K562 (cell line): ENCODE data around the gene SHISA6.

ENCODE experiments used
- BHLHE40 ChIP-seq: IDR thresholded peaks from 2 replicates; pipeline ENCODE4 v1.6.1; 2011; ENCODE audit warnings: low read length, improper control_type of control experiment
- MAZ ChIP-seq, 2 experiments: fragments of 450-650 bp in 1 of 2; sonication (generic) in 1 of 2; formaldehyde crosslinking; IDR thresholded peaks in 1 of 2; conservative IDR thresholded peaks in 1 of 2; 2 replicates each; pipeline versions ENCODE4 v1.4.0 to v1.5.0; 2020; ENCODE audit warnings: mild to moderate bottlenecking in 1 of 2, missing genetic modification reagents in 1 of 2
- NFYB ChIP-seq: IDR thresholded peaks from 2 replicates; pipeline ENCODE4 v1.6.1; 2011; ENCODE audit warnings: mild to moderate bottlenecking, moderate library complexity; ENCODE audit not compliant: insufficient read length; ENCODE audit errors: extremely low read depth
- SRSF9 ChIP-seq: fragments of 200-400 bp; formaldehyde crosslinking; IDR thresholded peaks from 2 replicates; pipeline ENCODE4 v1.6.1; 2017; ENCODE audit warnings: low read depth, low read length, borderline replicate concordance
- ZNF24 ChIP-seq: fragments of 450-650 bp; IDR thresholded peaks from 2 replicates; pipeline ENCODE4 v1.6.1; 2016
- ZNF76 ChIP-seq: fragments of 250-450 bp; sonication (Bioruptor Pico); IDR thresholded peaks from 2 replicates; pipeline ENCODE4 v1.4.0; 2020; ENCODE audit warnings: mild to moderate bottlenecking, moderate library complexity, borderline replicate concordance

GRCh38 chr17:11610999-11611566, 370.1 kb downstream of the SHISA6 start:
- no peak for TF ChIP-seq ZNF24
- no peak for TF ChIP-seq NFYB
- TF ChIP-seq SRSF9: no peak
- no peak for TF ChIP-seq ZNF76 (CRISPR knock-in tag)
- no peak for TF ChIP-seq MAZ (CRISPR knock-in tag; conservative IDR thresholded peaks at IDR 0.05 in 1 of 2, IDR thresholded peaks at IDR 0.05 in 1 of 2)
- no peak for TF ChIP-seq BHLHE40
